ENCODE results near the gene TEX264. TPM values are rescaled to one million over a fixed set of nuclear protein-coding genes. Genes with fewer than 3 reads are reported as not detected.

Gene TEX264
- total RNA-seq, 1 experiment from 2014 or later, result 56.3 TPM

- no peak for DNase-seq (ENCODE audit: low read depth)
Measured at GRCh38 chr3:51748327-51748726, 77.3 kb downstream of the TEX264 start.

- DNase-seq (ENCODE audit: low read depth), result no peak
Measured at GRCh38 chr3:51750878-51751277, 79.8 kb downstream of the TEX264 start.

GRCh38 chr3:51751287-51751686 is 80.2 kb downstream of the TEX264 start:
- no peak for DNase-seq (ENCODE audit: low read depth)

Other genes with a start within 250 kb of the TEX264 start
- 8.8 and 12.6 TPM in 2 replicates for gene DCAF1, start 171.2 kb upstream of the TEX264 start, total RNA-seq (2014; rRNA removed; shearing (Covaris generic))
- 5.8 and 7.4 TPM in 2 replicates for gene RAD54L2, start 132.5 kb upstream of the TEX264 start, total RNA-seq (2014; rRNA removed; shearing (Covaris generic))
- not detected in 2 replicates for gene GRM2, start 35.8 kb downstream of the TEX264 start, total RNA-seq (2014; rRNA removed; shearing (Covaris generic))
- not detected in 2 replicates for gene IQCF6, start 108.0 kb downstream of the TEX264 start, total RNA-seq (2014; rRNA removed; shearing (Covaris generic))
- gene IQCF2, start 190.4 kb downstream of the TEX264 start, total RNA-seq (2014; rRNA removed; shearing (Covaris generic)), result not detected in 2 replicates
- not detected in 2 replicates for gene IQCF5, start 204.3 kb downstream of the TEX264 start, total RNA-seq (2014; rRNA removed; shearing (Covaris generic))
- not detected in 2 replicates for gene IQCF1, start 232.1 kb downstream of the TEX264 start, total RNA-seq (2014; rRNA removed; shearing (Covaris generic))

All from M059J (cell line).